Endothelial cell of umbilical vein (primary cell): Measurements from ENCODE around the gene SLC2A1. TPM values are rescaled to one million over a fixed set of nuclear protein-coding genes. Genes with fewer than 3 reads are reported as not detected.

Experiments
- BruUV-seq: library from RNA; stranded (reverse); fragments of 400-500 nt; replicated peaks from 2 replicates; lab custom pipeline; 2021; lab: Mats Ljungman, UMichigan
- CTCF ChIA-PET: fragments of 300-600, 350-600 bp; sonication (Branson Sonifier 250); formaldehyde crosslinking; loops from one replicate; lab custom pipeline; 2021; ENCODE audit warnings: antibody characterized with exemption, inconsistent platforms; lab: Charles Lee
- POLR2A ChIA-PET: fragments of 300-600, 350-600 bp; sonication (Branson Sonifier 250); formaldehyde crosslinking; loops from one replicate; lab custom pipeline; 2021; ENCODE audit warnings: antibody characterized with exemption, inconsistent platforms; lab: Charles Lee
- DNase-seq: peaks from one replicate; pipeline ENCODE4 v3.0.0-alpha.2; 2011; ENCODE audit warnings: low read depth, low spot score
- FAIRE-seq: peaks from 2 replicates; lab custom pipeline; 2011; peaks lifted over from hg19 to GRCh38; lab: Jason Lieb, UNC
- H2AFZ ChIP-seq: 2 replicates; pipeline ENCODE4 v1.6.0; 2012; ENCODE audit warnings: low read depth, low read length, control low read depth, inconsistent platforms
- H3K27ac ChIP-seq: 2 replicates; pipeline ENCODE4 v1.5.1; 2011; ENCODE audit warnings: low read depth, mild to moderate bottlenecking, control low read depth, low read length, moderate library complexity; ENCODE audit not compliant: insufficient read depth
- H3K27me3 ChIP-seq, 2 experiments: 2 replicates each; pipeline versions ENCODE4 v1.6.0 to v1.6.1; 2011; ENCODE audit warnings: low read length in 2 of 2, mixed read lengths in 1 of 2; ENCODE audit not compliant: control insufficient read depth in 2 of 2, insufficient read depth in 2 of 2
- H3K36me3 ChIP-seq, 2 experiments: 2 replicates in 1 of 2; 3 replicates in 1 of 2; pipeline ENCODE4 v1.5.1; 2011; ENCODE audit warnings: low read length in 2 of 2, mild to moderate bottlenecking in 1 of 2, moderate library complexity in 1 of 2; ENCODE audit not compliant: control insufficient read depth in 2 of 2, insufficient read depth in 2 of 2; ENCODE audit errors: extremely low read depth in 1 of 2
- H3K4me1 ChIP-seq: 3 replicates; pipeline ENCODE4 v1.5.1; 2011; ENCODE audit warnings: mild to moderate bottlenecking, low read length; ENCODE audit not compliant: control insufficient read depth, insufficient read depth; ENCODE audit errors: extremely low read depth
- H3K4me2 ChIP-seq: 2 replicates; pipeline ENCODE4 v1.6.1; 2011; ENCODE audit warnings: low read length, control low read depth, mixed read lengths; ENCODE audit not compliant: insufficient read depth
- H3K4me3 ChIP-seq, 3 experiments: fragments of 200-600 bp in 1 of 3; sonication (generic), shearing (Covaris generic) in 1 of 3; replicated peaks in 1 of 3; 2 replicates each; pipeline ENCODE4 v1.5.1; 2011 to 2016; ENCODE audit warnings: control low read depth in 3 of 3, low read length in 3 of 3, mild to moderate bottlenecking in 2 of 3, inconsistent platforms in 1 of 3, low read depth in 1 of 3, moderate library complexity in 1 of 3; ENCODE audit not compliant: insufficient read depth in 1 of 3
- H3K79me2 ChIP-seq: 2 replicates; pipeline ENCODE4 v1.6.0; 2012; ENCODE audit warnings: low read length, inconsistent platforms; ENCODE audit not compliant: control insufficient read depth, insufficient read depth
- H3K9ac ChIP-seq: replicated peaks from 2 replicates; pipeline ENCODE3; 2011; ENCODE audit warnings: low read length, control low read depth; ENCODE audit not compliant: insufficient read depth; ENCODE audit errors: extremely low read depth
- H3K9me1 ChIP-seq: replicated peaks from 3 replicates; pipeline ENCODE4 v1.6.0; 2011; ENCODE audit warnings: mild to moderate bottlenecking, low read length; ENCODE audit not compliant: control insufficient read depth, insufficient read depth; ENCODE audit errors: extremely low read depth
- H3K9me3 ChIP-seq: replicated peaks from 2 replicates; pipeline ENCODE4 v1.5.1; 2012; ENCODE audit warnings: low read length, inconsistent platforms; ENCODE audit not compliant: control insufficient read depth, insufficient read depth
- H4K20me1 ChIP-seq: replicated peaks from 2 replicates; pipeline ENCODE3; 2011; ENCODE audit warnings: mild to moderate bottlenecking, low read length; ENCODE audit not compliant: control insufficient read depth, insufficient read depth; ENCODE audit errors: extremely low read depth
- GATA2 ChIP-seq: IDR thresholded peaks from 2 replicates; pipeline ENCODE4 v1.7.0; 2011; ENCODE audit warnings: low read depth, mild to moderate bottlenecking, moderate library complexity, mixed read lengths, low read length; ENCODE audit not compliant: insufficient read length, insufficient read depth
- MYC ChIP-seq: IDR thresholded peaks from one replicate; pipeline ENCODE4 v1.6.1; 2011; ENCODE audit warnings: mild to moderate bottlenecking, low read depth, low read length
- POLR2AphosphoS5 ChIP-seq: IDR thresholded peaks from 2 replicates; pipeline ENCODE4 v1.6.1; 2012; ENCODE audit warnings: low read depth, mild to moderate bottlenecking, control low read depth, low read length, moderate library complexity; ENCODE audit not compliant: insufficient read depth
- dilution Hi-C: fragments of 300-500 bp; cut with MboI; formaldehyde crosslinking; loops from one replicate; pipeline ENCODE4 v1.15.0; 2019; ENCODE audit warnings: low sequenced_read_pairs; ENCODE audit not compliant: extremely low pct_ligation_motif_present
- intact Hi-C: fragments of 100-400 bp; cut with micrococcal nuclease; formaldehyde crosslinking; loops from one replicate; pipeline ENCODE4 v1.10.0; 2022
- polyA plus RNA-seq, 4 experiments: library from polyadenylated mRNA; depleted of rRNA in 3 of 4; stranded (reverse) in 3 of 4; unstranded in 1 of 4; fragments of >200 nt; gene quantifications; 2 replicates each; pipeline versions ENCODE4 v1.2.1 to v1.2.3, GENCODE V29; 2011 to 2012; ENCODE audit warnings: missing spikeins in 1 of 4
- total RNA-seq: library from RNA; stranded (reverse); gene quantifications from 2 replicates; pipeline ENCODE4 v1.2.3, GENCODE V29; 2021
- TF ChIP-seq, protein P1 (sequence below), 2 donors: IDR thresholded peaks; 1 replicate in 1 of 2; 2 replicates in 1 of 2; pipeline ENCODE4 v1.5.1; 2011; ENCODE audit warnings: low read length in 2 of 2, mild to moderate bottlenecking in 2 of 2, moderate library complexity in 2 of 2, control low read depth in 1 of 2, inconsistent platforms in 1 of 2, low read depth in 1 of 2; ENCODE audit not compliant: insufficient read depth in 1 of 2; ENCODE audit errors: extremely low read depth in 1 of 2
- TF ChIP-seq, protein P2 (sequence below): IDR thresholded peaks from 2 replicates; pipeline ENCODE4 v1.6.1; 2011; ENCODE audit not compliant: insufficient read depth, insufficient read length

SLC2A1 gene
- total and polyA plus RNA-seq, 2 donors (not counting 3 experiments of a cell fraction or from before 2014, with no cell fraction given): 42.2 to 46.5 TPM

DNA sequence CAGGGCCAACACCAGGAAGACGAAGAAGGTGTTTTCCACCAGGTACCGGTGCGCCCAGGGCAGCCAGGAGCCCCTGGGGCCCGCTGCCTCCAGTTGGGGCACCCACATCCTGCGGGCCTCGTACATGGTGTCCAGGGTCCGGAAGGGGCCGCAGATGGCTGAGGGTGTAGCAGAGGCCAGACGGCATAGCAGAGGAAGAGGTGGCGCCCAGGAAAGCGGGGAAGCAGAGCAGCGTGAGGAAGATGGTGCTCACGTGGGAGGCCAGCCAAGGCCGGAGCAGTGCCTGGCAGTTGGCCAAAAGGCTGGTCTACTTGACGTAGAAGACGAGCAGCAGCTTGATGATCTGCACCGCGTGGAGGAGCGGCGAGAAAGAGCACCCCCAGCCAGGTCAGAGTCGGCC lies 71.9 kb downstream of the SLC2A1 start:
- Histone ChIP-seq H3K27ac (no peak overlapping the region), H3K9me1 (no peaks in the 10 kb centered on the region), H3K36me3 (no peaks in the 10 kb centered on the region), H3K4me1 (no peaks in the 10 kb centered on the region), H3K9me3 (no peaks in the 10 kb centered on the region), H3K79me2 (no peaks in the 10 kb centered on the region), H3K9ac (no peak overlapping the region), H4K20me1 (no peaks in the 10 kb centered on the region), H3K4me2 (no peak overlapping the region), H3K4me3 (no peak overlapping the region), H3K27me3 (peaks cover 0 to 2% of the 10 kb centered on the region in 2 experiments), H2AFZ (no peak overlapping the region)
- TF ChIP-seq GATA2 (no peak), MYC (no peak), POLR2AphosphoS5 (no peak)
- TF ChIP-seq, protein P1, sequence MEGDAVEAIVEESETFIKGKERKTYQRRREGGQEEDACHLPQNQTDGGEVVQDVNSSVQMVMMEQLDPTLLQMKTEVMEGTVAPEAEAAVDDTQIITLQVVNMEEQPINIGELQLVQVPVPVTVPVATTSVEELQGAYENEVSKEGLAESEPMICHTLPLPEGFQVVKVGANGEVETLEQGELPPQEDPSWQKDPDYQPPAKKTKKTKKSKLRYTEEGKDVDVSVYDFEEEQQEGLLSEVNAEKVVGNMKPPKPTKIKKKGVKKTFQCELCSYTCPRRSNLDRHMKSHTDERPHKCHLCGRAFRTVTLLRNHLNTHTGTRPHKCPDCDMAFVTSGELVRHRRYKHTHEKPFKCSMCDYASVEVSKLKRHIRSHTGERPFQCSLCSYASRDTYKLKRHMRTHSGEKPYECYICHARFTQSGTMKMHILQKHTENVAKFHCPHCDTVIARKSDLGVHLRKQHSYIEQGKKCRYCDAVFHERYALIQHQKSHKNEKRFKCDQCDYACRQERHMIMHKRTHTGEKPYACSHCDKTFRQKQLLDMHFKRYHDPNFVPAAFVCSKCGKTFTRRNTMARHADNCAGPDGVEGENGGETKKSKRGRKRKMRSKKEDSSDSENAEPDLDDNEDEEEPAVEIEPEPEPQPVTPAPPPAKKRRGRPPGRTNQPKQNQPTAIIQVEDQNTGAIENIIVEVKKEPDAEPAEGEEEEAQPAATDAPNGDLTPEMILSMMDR (IDR thresholded peaks at IDR 0.05; ENCODE audit: extremely low read depth in 1 of 2, insufficient read depth in 1 of 2, low read depth in 1 of 2, low read length in 2 of 2): no peak
- TF ChIP-seq, protein P2, sequence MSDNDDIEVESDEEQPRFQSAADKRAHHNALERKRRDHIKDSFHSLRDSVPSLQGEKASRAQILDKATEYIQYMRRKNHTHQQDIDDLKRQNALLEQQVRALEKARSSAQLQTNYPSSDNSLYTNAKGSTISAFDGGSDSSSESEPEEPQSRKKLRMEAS: no peak
- no peak for FAIRE-seq
- intact Hi-C loops: no loop called here
- POLR2A ChIA-PET: no interaction called here
- CTCF ChIA-PET: no interaction called here
- no peak for DNase-seq
- dilution Hi-C loops: no loop called here
- no TSS peak for BruUV-seq
